Peyer's patch (tissue), 4 donors: Measurements from ENCODE around the gene CMTM7. TPM values are rescaled to one million over a fixed set of nuclear protein-coding genes. Genes with fewer than 3 reads are reported as not detected.

Source experiments
- DNase-seq, 3 donors: peaks; one replicate each; pipeline ENCODE4 v3.0.0-alpha.2; 2017 to 2019
- H3K27ac ChIP-seq, 4 donors: fragments of 200-600 bp; sonication (generic); one replicate each; pipeline ENCODE4 v1.5.1; 2016 to 2019
- H3K27me3 ChIP-seq, 2 donors: fragments of 200-600 bp; sonication (generic); one replicate each; pipeline ENCODE4 v1.5.1; 2019
- H3K36me3 ChIP-seq, 3 donors: fragments of 200-600 bp; sonication (generic); one replicate each; pipeline ENCODE4 v1.5.1; 2016 to 2019
- H3K4me1 ChIP-seq, 4 donors: fragments of 200-600 bp; sonication (generic); one replicate each; pipeline ENCODE4 v1.5.1; 2016 to 2019
- H3K4me3 ChIP-seq, 4 donors: fragments of 200-600 bp; sonication (generic); 1 replicate in 3 of 4; 2 replicates in 1 of 4; pipeline ENCODE4 v1.5.1; 2016 to 2019; ENCODE audit warnings: mild to moderate bottlenecking in 1 of 4
- H3K9me3 ChIP-seq, 4 donors: fragments of 200-600 bp; sonication (generic); one replicate each; pipeline ENCODE4 v1.5.1; 2016 to 2019; ENCODE audit warnings: mild to moderate bottlenecking in 1 of 4
- POLR2A ChIP-seq, 2 donors: fragments of 450-650 bp; IDR thresholded peaks; one replicate each; pipeline ENCODE4 v1.5.1; 2017; ENCODE audit warnings: antibody characterized with exemption in 2 of 2, mild to moderate bottlenecking in 2 of 2, moderate library complexity in 2 of 2
- total RNA-seq, 4 donors: library from RNA; depleted of rRNA; stranded (reverse); fragments of >200 nt; gene quantifications; one replicate each; pipeline ENCODE4 v1.1.0, GENCODE V29; 2016
- TF ChIP-seq, protein P1 (sequence below), 6 experiments: fragments of 450-650 bp in 4 of 6; fragments of 200-600 bp in 2 of 6; sonication (generic) in 1 of 6; IDR thresholded peaks; one replicate each; pipeline ENCODE4 v1.5.1; 2017 to 2019; ENCODE audit warnings: antibody characterized with exemption in 6 of 6, mild to moderate bottlenecking in 3 of 6, moderate library complexity in 1 of 6

CMTM7 gene
- total RNA-seq, 4 donors from 2014 or later, result 5.7 to 41.3 (median 10.5) TPM

DNA sequence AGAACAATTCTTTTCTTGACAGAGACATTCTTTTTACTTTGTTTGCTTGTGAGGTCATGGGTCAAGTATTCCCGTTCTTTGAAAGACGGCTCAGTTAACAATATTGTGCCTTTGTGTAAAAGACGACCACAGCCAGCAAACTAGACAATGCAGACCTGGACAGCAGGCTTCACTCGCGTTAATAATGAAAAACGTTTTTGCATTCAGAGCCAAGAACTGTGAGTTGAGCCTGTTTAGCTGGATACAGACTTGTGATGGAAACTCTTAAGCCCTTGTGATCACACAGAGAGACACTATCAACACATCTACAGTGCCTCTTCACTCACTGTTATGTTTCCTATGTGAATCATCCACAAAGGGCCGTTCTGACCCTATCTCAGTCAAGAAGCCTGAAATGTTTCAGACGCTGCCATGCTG is 37.3 kb upstream of the CMTM7 start:
- Histone ChIP-seq H3K27ac (no peak overlapping the region), H3K4me3 (no peak overlapping the region), H3K36me3 (no peaks in the 10 kb centered on the region), H3K9me3 (no peaks in the 10 kb centered on the region), H3K4me1 (no peaks in the 10 kb centered on the region), H3K27me3 (no peaks in the 10 kb centered on the region)
- TF ChIP-seq, protein P1, sequence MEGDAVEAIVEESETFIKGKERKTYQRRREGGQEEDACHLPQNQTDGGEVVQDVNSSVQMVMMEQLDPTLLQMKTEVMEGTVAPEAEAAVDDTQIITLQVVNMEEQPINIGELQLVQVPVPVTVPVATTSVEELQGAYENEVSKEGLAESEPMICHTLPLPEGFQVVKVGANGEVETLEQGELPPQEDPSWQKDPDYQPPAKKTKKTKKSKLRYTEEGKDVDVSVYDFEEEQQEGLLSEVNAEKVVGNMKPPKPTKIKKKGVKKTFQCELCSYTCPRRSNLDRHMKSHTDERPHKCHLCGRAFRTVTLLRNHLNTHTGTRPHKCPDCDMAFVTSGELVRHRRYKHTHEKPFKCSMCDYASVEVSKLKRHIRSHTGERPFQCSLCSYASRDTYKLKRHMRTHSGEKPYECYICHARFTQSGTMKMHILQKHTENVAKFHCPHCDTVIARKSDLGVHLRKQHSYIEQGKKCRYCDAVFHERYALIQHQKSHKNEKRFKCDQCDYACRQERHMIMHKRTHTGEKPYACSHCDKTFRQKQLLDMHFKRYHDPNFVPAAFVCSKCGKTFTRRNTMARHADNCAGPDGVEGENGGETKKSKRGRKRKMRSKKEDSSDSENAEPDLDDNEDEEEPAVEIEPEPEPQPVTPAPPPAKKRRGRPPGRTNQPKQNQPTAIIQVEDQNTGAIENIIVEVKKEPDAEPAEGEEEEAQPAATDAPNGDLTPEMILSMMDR (IDR thresholded peaks at IDR 0.05), result no peak
- no peak for TF ChIP-seq POLR2A (IDR thresholded peaks at IDR 0.05)
- DNase-seq, result no peak

DNA sequence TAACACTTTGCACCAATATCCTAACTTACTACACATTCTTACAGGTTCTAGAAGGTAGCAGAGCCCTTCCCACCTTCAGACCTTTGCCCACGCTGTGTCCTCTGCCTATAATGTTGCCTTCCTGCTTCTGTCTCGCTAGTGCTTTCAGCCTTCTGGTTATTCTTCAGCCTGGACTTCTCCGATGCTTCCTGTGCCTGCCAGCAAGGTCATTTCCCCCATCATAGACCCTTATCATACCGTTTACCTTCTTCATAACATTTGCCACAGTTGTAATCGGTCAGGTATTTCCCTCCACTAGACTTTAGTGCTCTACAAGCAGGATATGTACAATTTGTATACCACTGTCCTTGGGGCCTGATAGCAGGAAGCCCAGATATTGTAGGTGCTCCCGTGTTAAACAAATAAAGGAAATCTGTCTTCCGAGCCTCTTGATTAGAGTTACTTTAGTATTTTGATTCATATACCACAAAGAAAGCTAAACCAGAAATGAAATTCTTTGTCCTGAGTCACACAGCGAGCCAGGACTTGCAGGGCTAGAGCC is 35.8 kb upstream of the CMTM7 start:
- H3K36me3 ChIP-seq, result no peaks in the 10 kb centered on the region
- DNase-seq, result no peak
- TF ChIP-seq POLR2A (IDR thresholded peaks at IDR 0.05), result no peak
- H3K27ac ChIP-seq, result no peak overlapping the region
- H3K4me3 ChIP-seq, result no peak overlapping the region
- no peaks in the 10 kb centered on the region for H3K27me3 ChIP-seq
- no peaks in the 10 kb centered on the region for H3K4me1 ChIP-seq
- H3K9me3 ChIP-seq, result no peaks in the 10 kb centered on the region

DNA sequence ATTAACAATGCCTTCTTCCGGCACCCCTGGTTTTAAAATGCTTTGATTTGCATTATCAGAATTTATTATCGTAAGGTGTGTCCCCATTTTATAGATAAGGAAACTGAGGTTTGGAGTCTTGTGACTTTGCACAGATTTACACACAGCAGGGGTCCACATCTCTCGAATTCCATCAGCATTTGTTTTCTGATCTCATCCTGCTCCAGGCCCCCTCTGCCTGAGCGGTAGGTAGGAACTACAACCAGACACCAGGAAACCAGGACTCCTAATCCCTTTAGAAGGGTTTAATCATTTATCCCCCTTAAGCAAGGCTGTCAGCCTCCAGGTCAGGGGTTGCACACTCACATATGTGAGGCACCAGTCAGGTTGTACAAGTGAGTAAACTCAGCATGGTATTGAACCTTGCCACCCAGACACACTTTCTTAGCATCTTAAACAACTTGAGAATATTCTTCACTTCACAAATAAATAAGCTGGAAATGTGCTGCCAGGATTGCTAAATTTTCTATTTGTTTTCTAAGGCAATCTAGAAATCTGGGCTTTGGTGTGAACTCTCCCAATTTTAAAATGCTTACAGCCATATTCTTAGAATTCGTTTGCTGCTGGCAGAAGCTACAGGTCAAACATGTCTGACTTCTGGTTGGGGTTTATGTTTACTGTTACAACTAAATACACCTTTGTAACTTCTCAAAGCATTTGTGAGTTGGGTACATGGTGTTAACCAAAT is 31.7 kb upstream of the CMTM7 start:
- DNase-seq, result no peak

DNA sequence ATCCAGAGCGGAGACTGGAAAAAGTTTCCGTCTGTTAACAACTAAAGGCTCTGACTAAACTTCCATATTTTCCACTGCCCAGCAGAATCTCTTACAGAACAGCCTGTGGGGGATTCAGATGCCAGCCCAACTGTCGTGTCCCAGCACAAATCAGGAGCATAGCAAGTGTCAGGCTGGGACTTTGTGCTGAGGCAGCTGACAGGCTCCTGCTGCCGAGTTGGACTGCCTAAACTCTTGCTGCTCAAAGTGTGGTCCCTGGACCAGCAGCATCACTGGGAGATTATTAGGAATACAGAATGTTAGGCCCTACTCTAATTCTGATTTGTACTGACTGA is 31.2 kb upstream of the CMTM7 start:
- H3K27ac ChIP-seq, result no peak overlapping the region
- no peaks in the 10 kb centered on the region for H3K4me1 ChIP-seq
- no peaks in the 10 kb centered on the region for H3K36me3 ChIP-seq
- TF ChIP-seq, protein P1 (IDR thresholded peaks at IDR 0.05), result no peak
- TF ChIP-seq POLR2A (IDR thresholded peaks at IDR 0.05), result no peak
- no peak for DNase-seq
- H3K27me3 ChIP-seq, result no peaks in the 10 kb centered on the region
- H3K4me3 ChIP-seq, result no peak overlapping the region
- H3K9me3 ChIP-seq, result no peaks in the 10 kb centered on the region

More for the DNA sequence above, 31.7 kb upstream of the CMTM7 start:
- no peaks in the 10 kb centered on the region for H3K27me3 ChIP-seq
- H3K9me3 ChIP-seq, result no peaks in the 10 kb centered on the region
- H3K4me1 ChIP-seq, result no peaks in the 10 kb centered on the region
- H3K4me3 ChIP-seq, result no peak overlapping the region
- H3K36me3 ChIP-seq, result no peaks in the 10 kb centered on the region
- H3K27ac ChIP-seq, result no peak overlapping the region
- TF ChIP-seq, protein P1 (IDR thresholded peaks at IDR 0.05), result no peak
- no peak for TF ChIP-seq POLR2A (IDR thresholded peaks at IDR 0.05)

DNA sequence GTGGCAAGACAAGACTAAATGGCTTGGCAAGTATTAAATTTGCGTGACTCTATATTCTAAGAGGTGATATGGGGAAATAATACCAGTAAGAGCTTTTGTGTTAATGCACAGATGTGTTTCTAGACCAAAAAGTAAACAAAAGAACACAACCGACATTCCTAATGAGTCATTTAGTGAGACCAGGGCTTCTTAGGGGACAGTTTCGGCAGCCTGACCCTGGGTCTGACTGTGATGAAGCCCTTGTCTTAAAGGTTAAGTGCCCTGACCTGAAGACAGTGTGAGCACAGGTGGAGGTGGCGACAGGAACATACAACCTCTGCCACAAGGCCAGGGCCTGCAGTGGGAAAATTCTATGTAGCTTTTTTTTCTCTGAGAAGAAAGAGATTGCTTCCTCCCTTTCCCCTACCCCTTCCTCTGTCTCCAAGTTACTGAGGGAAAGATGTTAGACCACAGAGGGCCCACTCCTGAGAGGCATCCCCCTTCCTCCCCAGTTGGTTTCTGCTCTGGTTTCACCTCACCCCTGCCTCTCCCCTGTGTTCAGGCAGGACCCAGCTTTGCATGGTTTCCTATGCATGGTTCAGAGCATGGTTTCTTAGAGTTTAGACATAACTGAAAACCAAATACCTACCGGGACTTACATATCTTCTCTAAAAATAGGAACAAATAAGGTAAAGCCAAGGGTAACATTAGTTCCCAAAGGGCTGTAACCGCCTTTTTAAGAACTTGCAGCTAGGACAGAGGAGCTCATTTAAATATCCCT is 24.8 kb upstream of the CMTM7 start:
- TF ChIP-seq POLR2A (IDR thresholded peaks at IDR 0.05), result no peak
- TF ChIP-seq, protein P1 (IDR thresholded peaks at IDR 0.05), result no peak
- H3K27me3 ChIP-seq, result no peaks in the 10 kb centered on the region
- H3K9me3 ChIP-seq, result no peaks in the 10 kb centered on the region
- DNase-seq, result no peak
- H3K4me1 ChIP-seq, result no peaks in the 10 kb centered on the region
- no peak overlapping the region for H3K4me3 ChIP-seq
- H3K36me3 ChIP-seq, result no peaks in the 10 kb centered on the region
- no peak overlapping the region for H3K27ac ChIP-seq

DNA sequence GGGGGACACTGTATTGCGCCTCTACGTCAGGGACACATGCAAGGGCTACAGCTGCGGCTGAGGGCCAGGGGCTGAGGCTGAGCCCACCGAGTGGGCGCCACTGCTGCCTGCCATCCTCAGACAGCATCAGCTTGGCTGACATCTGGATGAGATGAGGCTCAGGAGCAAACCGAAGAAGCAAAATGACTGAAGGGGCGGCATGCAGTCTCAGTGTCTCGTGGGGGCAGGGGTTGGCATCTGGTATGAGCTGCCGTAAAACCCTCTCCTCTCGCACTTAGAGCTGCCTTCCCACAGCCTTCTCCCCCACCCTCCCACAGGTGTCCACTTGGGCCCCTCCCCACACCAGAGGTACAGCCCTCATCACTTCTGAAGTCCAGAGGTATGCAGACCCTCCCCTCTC is 24.2 kb upstream of the CMTM7 start:
- Histone ChIP-seq H3K36me3 (no peaks in the 10 kb centered on the region), H3K4me3 (no peak overlapping the region), H3K9me3 (no peaks in the 10 kb centered on the region), H3K4me1 (no peaks in the 10 kb centered on the region), H3K27ac (no peak overlapping the region), H3K27me3 (no peaks in the 10 kb centered on the region)
- no peak for TF ChIP-seq POLR2A (IDR thresholded peaks at IDR 0.05)
- no peak for DNase-seq
